Gastrocnemius medialis (tissue), 4 donors: ENCODE results near the gene SCRT2.
A peak's percentile ranks its signal among the peaks of the same experiment; 100 is the strongest.

ENCODE experiments used
- CTCF ChIP-seq, 5 experiments: fragments of 450-650 bp in 3 of 5; fragments of 200-600 bp in 2 of 5; sonication (generic) in 2 of 5; IDR thresholded peaks in 4 of 5; conservative IDR thresholded peaks in 1 of 5; 1 replicate in 4 of 5; 2 replicates in 1 of 5; pipeline ENCODE4 v1.5.1; 2016 to 2019; ENCODE audit warnings: antibody characterized with exemption in 5 of 5, mild to moderate bottlenecking in 3 of 5, moderate library complexity in 3 of 5
- POLR2A ChIP-seq, 2 donors: fragments of 450-650 bp; IDR thresholded peaks; one replicate each; pipeline ENCODE4 v1.6.1; 2017; ENCODE audit warnings: antibody characterized with exemption in 2 of 2, mild to moderate bottlenecking in 2 of 2, moderate library complexity in 2 of 2

DNA sequence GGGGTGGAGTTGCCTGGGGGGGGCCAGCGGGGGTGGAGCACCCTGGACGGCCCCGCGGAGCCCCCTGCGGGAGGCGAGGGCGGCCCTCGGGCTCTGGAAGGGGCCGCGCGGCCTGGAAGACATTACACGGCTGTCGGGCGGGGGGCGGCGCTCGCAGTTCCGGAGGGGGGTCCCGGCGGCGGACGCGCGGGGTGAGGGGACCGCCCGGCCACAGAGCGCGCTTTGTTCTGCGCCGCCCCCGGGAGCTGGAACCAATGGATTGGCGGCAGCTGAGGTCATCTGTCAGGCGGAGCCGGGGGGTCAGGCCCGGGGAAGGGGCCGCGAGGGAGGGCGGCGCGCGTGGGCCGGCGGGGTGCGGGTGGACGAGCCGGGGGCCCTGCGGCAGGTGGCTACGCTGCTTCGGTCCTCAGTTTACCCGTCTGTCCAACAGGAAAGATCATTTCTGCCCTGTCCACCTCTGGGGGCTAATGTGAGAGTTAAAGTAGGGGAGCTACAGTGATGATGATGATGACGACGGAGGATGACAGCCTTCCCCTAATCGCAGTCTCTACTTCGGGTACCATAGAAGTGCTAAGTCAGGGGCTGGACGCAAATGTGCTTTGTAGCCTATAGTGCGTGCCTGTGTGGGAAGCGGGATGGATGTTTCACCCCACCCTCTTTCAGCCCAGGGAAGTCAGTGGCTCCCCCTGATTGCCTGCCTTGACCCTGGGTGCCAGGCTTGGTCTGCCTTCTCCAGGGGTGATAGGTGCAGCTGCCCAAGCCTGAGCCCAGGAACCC is 33.0 kb downstream of the SCRT2 start:
- TF ChIP-seq CTCF (IDR thresholded peaks at IDR 0.05 in 4 of 5, conservative IDR thresholded peaks at IDR 0.05 in 1 of 5), result no peak
- TF ChIP-seq POLR2A (IDR thresholded peaks at IDR 0.05), result peak in 1 of 2 donors; percentile 44
